K562 (cell line): ENCODE data around the gene DCTN5. TPM values are rescaled to one million over a fixed set of nuclear protein-coding genes. Genes with fewer than 3 reads are reported as not detected.
A peak's percentile ranks its signal among the peaks of the same experiment; 100 is the strongest.

ENCODE experiments used
- BACH1 ChIP-seq: fragments of 200-800 bp; sonication (Bioruptor generic); IDR thresholded peaks from 2 replicates; pipeline ENCODE4 v1.6.1; 2016; ENCODE audit warnings: missing genetic modification characterization, missing compliant biosample characterization
- ETV1 ChIP-seq: fragments of 450-650 bp; conservative IDR thresholded peaks from 2 replicates; pipeline ENCODE4 v1.6.1; 2016; ENCODE audit warnings: missing genetic modification characterization, control low read depth, low read depth, missing compliant biosample characterization
- HLTF ChIP-seq: fragments of 450-650 bp; IDR thresholded peaks from 2 replicates; pipeline ENCODE4 v1.6.1; 2016
- MEIS2 ChIP-seq: fragments of 450-650 bp; IDR thresholded peaks from 2 replicates; pipeline ENCODE4 v1.6.1; 2014; ENCODE audit warnings: mild to moderate bottlenecking; ENCODE audit not compliant: partially characterized antibody
- NRF1 ChIP-seq, 2 experiments: fragments of 450-650 bp; IDR thresholded peaks in 1 of 2; conservative IDR thresholded peaks in 1 of 2; 2 replicates each; pipeline ENCODE4 v1.6.1; 2014; ENCODE audit warnings: mild to moderate bottlenecking in 2 of 2
- PTBP1 ChIP-seq: fragments of 200-400 bp; formaldehyde crosslinking; IDR thresholded peaks from 2 replicates; pipeline ENCODE4 v1.6.1; 2017; ENCODE audit warnings: low read depth, low read length
- RBM14 ChIP-seq: fragments of 200-400 bp; formaldehyde crosslinking; IDR thresholded peaks from 2 replicates; pipeline ENCODE4 v1.6.1; 2018; ENCODE audit warnings: low read depth, mild to moderate bottlenecking, low read length, moderate library complexity, borderline replicate concordance; ENCODE audit not compliant: insufficient read depth
- ZEB2 ChIP-seq: fragments of 450-650 bp; IDR thresholded peaks from 2 replicates; pipeline ENCODE4 v1.6.1; 2016
- ZFP36 ChIP-seq: fragments of 150-350 bp; IDR thresholded peaks from 2 replicates; pipeline ENCODE4 v1.6.1; 2018; ENCODE audit warnings: low read length, low read depth; ENCODE audit not compliant: partially characterized antibody
- ZNF354B ChIP-seq: fragments of 250-450 bp; sonication (Bioruptor Pico); IDR thresholded peaks from 2 replicates; pipeline ENCODE4 v1.4.0; 2020
- polyA plus RNA-seq, 8 experiments: library from polyadenylated mRNA; depleted of rRNA in 4 of 8; stranded (reverse) in 5 of 8; unstranded in 3 of 8; fragments of >200 nt; fragmentation: Nextera tagmentation in 2 of 8; fragmentation: Illumina TruSeq in 1 of 8; extraction: Ambion mirVana in 2 of 8; extraction: Trizol in 1 of 8; gene quantifications; 2 replicates each; pipeline versions ENCODE4 v1.2.1 to v1.2.3, GENCODE V29; 2011 to 2014; ENCODE audit warnings: inconsistent platforms in 1 of 8, missing spikeins in 1 of 8
- total RNA-seq, 7 experiments: library from RNA; depleted of rRNA in 6 of 7; stranded (reverse); fragments of >200 nt in 6 of 7; fragmentation: Illumina TruSeq in 2 of 7; extraction: Trizol in 2 of 7; gene quantifications; 2 replicates each; pipeline versions ENCODE4 v1.2.1 to v1.2.3, GENCODE V29; 2011 to 2021; ENCODE audit warnings: low replicate concordance in 1 of 7
- TF ChIP-seq, protein P1 (sequence below): fragments of 450-650 bp; IDR thresholded peaks from 2 replicates; pipeline ENCODE4 v1.7.0; 2016; ENCODE audit warnings: borderline replicate concordance
- TF ChIP-seq, protein P2 (sequence below): fragments of 450-650 bp; IDR thresholded peaks from 2 replicates; pipeline ENCODE4 v1.6.1; 2016; ENCODE audit warnings: mild to moderate bottlenecking
- TF ChIP-seq, protein P3 (sequence below): fragments of 250-450 bp; sonication (Bioruptor Pico); IDR thresholded peaks from 2 replicates; pipeline ENCODE4 v1.8.0; 2021; ENCODE audit warnings: moderate library complexity, mild to moderate bottlenecking, inconsistent platforms
- TF ChIP-seq, protein P4 (sequence below): sonication (generic); formaldehyde crosslinking; IDR thresholded peaks from 2 replicates; pipeline ENCODE4 v1.8.0; 2023; ENCODE audit warnings: missing genetic modification reagents, mild to moderate bottlenecking, borderline replicate concordance

DCTN5 gene
- total and polyA plus RNA-seq, 9 of the 15 experiments (the other 6 are each of a cell fraction or from before 2014, with no cell fraction given): 35.8 to 149 (median 75.9) TPM

DNA sequence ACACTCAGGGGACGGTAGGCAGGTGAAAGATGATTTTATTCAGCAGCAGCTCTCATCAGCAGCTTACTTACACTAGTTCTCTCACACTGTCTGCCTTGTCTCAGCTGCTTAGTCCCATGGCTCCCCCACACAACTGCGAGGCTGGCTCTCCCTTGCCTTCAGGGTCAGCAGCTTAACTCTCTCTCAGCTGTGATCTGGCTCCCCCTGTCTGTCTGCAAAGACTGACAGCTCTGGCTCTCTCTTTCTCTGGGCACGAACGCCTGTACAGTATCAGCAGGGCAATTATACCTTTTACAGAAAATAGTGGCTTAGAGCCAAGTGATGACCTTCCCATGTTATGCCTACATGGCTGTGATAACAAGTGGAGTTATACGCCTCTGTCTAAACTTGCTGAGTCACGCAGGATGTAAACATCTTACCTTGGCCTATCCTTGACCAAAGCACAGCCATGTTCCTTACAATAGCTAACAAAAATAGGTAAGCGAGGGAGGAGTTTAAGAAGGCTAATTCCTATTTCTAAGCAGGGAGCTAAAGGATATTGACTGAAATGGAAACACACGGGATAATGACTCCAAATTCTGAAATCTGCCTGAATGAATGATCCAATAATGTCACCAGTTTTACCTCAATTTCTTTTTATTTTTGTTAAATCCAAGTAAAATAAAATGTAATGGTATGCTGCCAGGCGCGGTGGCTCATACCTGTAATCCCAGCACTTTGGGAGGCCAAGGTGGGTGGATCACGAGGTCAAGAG is 44.1 kb upstream of the DCTN5 start (continued):
- TF ChIP-seq, protein P1, sequence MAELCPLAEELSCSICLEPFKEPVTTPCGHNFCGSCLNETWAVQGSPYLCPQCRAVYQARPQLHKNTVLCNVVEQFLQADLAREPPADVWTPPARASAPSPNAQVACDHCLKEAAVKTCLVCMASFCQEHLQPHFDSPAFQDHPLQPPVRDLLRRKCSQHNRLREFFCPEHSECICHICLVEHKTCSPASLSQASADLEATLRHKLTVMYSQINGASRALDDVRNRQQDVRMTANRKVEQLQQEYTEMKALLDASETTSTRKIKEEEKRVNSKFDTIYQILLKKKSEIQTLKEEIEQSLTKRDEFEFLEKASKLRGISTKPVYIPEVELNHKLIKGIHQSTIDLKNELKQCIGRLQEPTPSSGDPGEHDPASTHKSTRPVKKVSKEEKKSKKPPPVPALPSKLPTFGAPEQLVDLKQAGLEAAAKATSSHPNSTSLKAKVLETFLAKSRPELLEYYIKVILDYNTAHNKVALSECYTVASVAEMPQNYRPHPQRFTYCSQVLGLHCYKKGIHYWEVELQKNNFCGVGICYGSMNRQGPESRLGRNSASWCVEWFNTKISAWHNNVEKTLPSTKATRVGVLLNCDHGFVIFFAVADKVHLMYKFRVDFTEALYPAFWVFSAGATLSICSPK: no peak
- TF ChIP-seq, protein P2, sequence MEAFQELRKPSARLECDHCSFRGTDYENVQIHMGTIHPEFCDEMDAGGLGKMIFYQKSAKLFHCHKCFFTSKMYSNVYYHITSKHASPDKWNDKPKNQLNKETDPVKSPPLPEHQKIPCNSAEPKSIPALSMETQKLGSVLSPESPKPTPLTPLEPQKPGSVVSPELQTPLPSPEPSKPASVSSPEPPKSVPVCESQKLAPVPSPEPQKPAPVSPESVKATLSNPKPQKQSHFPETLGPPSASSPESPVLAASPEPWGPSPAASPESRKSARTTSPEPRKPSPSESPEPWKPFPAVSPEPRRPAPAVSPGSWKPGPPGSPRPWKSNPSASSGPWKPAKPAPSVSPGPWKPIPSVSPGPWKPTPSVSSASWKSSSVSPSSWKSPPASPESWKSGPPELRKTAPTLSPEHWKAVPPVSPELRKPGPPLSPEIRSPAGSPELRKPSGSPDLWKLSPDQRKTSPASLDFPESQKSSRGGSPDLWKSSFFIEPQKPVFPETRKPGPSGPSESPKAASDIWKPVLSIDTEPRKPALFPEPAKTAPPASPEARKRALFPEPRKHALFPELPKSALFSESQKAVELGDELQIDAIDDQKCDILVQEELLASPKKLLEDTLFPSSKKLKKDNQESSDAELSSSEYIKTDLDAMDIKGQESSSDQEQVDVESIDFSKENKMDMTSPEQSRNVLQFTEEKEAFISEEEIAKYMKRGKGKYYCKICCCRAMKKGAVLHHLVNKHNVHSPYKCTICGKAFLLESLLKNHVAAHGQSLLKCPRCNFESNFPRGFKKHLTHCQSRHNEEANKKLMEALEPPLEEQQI: no peak
- TF ChIP-seq, protein P3, sequence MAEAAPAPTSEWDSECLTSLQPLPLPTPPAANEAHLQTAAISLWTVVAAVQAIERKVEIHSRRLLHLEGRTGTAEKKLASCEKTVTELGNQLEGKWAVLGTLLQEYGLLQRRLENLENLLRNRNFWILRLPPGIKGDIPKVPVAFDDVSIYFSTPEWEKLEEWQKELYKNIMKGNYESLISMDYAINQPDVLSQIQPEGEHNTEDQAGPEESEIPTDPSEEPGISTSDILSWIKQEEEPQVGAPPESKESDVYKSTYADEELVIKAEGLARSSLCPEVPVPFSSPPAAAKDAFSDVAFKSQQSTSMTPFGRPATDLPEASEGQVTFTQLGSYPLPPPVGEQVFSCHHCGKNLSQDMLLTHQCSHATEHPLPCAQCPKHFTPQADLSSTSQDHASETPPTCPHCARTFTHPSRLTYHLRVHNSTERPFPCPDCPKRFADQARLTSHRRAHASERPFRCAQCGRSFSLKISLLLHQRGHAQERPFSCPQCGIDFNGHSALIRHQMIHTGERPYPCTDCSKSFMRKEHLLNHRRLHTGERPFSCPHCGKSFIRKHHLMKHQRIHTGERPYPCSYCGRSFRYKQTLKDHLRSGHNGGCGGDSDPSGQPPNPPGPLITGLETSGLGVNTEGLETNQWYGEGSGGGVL: peak; percentile 97
- no peak for TF ChIP-seq RBM14
- peak; percentile 77 for TF ChIP-seq ZEB2
- TF ChIP-seq HLTF: peak; percentile 77; the same call in 1 of the 2 replicates
- TF ChIP-seq PTBP1: no peak
- TF ChIP-seq, protein P4, sequence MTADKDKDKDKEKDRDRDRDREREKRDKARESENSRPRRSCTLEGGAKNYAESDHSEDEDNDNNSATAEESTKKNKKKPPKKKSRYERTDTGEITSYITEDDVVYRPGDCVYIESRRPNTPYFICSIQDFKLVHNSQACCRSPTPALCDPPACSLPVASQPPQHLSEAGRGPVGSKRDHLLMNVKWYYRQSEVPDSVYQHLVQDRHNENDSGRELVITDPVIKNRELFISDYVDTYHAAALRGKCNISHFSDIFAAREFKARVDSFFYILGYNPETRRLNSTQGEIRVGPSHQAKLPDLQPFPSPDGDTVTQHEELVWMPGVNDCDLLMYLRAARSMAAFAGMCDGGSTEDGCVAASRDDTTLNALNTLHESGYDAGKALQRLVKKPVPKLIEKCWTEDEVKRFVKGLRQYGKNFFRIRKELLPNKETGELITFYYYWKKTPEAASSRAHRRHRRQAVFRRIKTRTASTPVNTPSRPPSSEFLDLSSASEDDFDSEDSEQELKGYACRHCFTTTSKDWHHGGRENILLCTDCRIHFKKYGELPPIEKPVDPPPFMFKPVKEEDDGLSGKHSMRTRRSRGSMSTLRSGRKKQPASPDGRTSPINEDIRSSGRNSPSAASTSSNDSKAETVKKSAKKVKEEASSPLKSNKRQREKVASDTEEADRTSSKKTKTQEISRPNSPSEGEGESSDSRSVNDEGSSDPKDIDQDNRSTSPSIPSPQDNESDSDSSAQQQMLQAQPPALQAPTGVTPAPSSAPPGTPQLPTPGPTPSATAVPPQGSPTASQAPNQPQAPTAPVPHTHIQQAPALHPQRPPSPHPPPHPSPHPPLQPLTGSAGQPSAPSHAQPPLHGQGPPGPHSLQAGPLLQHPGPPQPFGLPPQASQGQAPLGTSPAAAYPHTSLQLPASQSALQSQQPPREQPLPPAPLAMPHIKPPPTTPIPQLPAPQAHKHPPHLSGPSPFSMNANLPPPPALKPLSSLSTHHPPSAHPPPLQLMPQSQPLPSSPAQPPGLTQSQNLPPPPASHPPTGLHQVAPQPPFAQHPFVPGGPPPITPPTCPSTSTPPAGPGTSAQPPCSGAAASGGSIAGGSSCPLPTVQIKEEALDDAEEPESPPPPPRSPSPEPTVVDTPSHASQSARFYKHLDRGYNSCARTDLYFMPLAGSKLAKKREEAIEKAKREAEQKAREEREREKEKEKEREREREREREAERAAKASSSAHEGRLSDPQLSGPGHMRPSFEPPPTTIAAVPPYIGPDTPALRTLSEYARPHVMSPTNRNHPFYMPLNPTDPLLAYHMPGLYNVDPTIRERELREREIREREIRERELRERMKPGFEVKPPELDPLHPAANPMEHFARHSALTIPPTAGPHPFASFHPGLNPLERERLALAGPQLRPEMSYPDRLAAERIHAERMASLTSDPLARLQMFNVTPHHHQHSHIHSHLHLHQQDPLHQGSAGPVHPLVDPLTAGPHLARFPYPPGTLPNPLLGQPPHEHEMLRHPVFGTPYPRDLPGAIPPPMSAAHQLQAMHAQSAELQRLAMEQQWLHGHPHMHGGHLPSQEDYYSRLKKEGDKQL: no peak
- peak; percentile 99 for TF ChIP-seq ETV1 (tag)
- TF ChIP-seq MEIS2: peak; percentile 81
- TF ChIP-seq BACH1 (tag): peak; percentile 100
- peak; percentile 99 for TF ChIP-seq ZNF354B (CRISPR knock-in tag)
- TF ChIP-seq NRF1 (conservative IDR thresholded peaks at IDR 0.05 in 1 of 2, IDR thresholded peaks at IDR 0.05 in 1 of 2): peak in 1 of 2 experiments; percentile 29; a peak in 1 of 4 replicates
- no peak for TF ChIP-seq ZFP36
